Stimulated activated CD4-positive, alpha-beta T cell treated with anti-CD3 and anti-CD28 coated beads, Interleukin-1b, Interleukin-23, amount 100 ng/mL, for 4 hours (primary cell): ENCODE data around the gene DCAF4.
A peak's percentile ranks its signal among the peaks of the same experiment; 100 is the strongest.

Experiments
- DNase-seq, 2 donors: peaks; one replicate each; pipeline ENCODE4 v3.0.0-alpha.2; 2020; ENCODE audit warnings: low read depth in 2 of 2

DCAF4 gene, protein sequence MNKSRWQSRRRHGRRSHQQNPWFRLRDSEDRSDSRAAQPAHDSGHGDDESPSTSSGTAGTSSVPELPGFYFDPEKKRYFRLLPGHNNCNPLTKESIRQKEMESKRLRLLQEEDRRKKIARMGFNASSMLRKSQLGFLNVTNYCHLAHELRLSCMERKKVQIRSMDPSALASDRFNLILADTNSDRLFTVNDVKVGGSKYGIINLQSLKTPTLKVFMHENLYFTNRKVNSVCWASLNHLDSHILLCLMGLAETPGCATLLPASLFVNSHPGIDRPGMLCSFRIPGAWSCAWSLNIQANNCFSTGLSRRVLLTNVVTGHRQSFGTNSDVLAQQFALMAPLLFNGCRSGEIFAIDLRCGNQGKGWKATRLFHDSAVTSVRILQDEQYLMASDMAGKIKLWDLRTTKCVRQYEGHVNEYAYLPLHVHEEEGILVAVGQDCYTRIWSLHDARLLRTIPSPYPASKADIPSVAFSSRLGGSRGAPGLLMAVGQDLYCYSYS

DNA sequence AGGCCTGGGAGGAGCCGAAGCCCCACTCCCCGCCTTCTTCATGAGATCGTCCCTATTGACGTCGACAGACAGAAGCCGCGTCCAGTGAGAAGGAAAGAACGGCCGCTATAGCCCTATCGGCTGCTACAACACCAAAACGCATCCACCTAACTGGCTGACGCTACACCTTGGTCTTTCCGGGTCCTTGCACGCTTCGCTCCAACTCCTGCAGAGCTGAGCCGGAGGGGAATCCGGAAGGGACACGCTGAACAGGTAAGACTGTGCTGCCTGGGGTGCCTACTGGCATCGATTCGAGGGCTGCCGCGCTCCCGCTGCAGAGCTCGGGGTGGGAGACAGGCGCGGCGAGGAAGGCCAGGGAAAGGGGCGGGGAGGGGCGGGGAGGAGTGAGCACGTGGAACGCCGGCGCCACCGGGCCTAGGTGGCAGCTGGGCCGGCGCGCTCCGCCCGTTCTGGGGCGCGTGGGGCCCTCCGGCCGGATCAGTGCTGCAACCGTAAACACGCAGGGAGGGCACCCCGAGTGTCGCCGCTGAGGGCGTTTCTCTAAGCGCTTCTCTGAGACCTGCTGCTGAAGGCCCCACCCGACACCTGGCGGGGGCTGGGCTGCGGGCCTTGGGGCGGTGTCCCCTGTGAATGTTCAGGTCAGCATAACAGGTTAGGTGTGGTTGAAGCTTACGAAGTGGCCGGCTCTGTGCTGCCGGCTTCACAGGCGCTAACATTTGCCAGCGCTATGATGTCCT, at the start of gene DCAF4:
Gene DCAF4, plus strand, starts transcription at position 173 of the 737 bp plus-strand sequence. CDS start 11,515 bp downstream, outside the sequence.
- peak; percentile 63 to 87 for DNase-seq

DNA sequence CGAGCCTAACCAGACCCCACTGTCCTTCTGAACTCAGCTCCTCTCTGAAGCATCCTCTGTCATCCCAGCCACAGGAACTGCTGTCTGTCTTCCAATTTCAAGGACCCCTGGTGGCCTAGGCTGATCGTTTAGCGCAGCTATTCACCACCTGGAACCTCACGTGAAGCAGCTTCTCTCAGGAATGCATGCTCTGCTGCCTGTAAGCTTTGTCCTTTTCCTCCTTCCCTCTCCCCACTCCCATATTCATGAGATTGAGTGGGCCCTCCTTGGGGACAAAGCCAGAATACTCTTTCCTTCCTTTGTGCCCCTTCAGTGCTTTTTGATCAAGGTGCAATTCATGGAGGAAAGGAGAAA, 49.6 kb upstream of the DCAF4 start:
- no peak for DNase-seq

- no peak for DNase-seq
Observed at GRCh38 chr14:72878746-72879145, 47.5 kb upstream of the DCAF4 start.

GRCh38 chr14:72879431-72879830, 46.8 kb upstream of the DCAF4 start:
- DNase-seq = no peak

DNA sequence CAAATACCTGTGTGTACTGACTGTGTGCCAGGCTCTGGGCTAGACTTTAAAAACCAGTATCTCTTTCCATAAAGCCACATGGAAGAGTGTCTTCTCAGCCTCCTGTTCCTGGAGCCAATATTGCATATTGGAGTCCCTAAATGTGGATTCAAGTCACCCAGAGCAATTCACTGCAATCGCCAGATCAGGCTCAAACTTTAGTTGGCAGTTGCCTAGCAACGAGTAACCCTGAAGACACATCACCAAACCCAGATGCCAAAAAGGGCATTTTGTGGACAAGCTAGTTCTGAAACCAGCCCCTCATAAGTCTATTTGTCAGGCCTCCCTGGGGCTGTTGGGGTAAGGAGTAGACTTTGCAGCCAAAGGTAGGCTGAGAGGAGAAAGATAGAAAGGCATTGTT, 46.1 kb upstream of the DCAF4 start:
- DNase-seq = no peak

- no peak for DNase-seq
Observed at GRCh38 chr14:72880820-72881219, 45.4 kb upstream of the DCAF4 start.

DNA sequence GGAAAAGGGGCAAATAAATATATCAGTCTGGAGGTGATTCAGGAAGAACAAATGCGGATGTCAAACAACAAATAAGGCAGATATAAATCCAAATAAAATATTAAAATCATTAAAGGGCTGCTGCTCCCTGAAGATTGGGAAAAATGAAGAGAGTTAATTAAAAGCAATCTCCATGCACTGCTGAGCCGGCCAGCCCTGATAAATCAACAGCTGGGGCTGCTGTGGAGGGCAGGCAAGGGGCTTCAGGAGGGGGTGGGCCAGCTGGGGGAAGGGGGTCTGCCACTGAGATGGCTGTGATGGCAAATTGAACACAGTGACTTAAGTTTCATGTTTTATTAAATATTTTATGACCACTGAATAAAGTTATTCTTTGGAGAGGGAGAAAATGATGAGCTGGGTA, 44.7 kb upstream of the DCAF4 start:
- DNase-seq = no peak

GRCh38 chr14:72882047-72882446, 44.2 kb upstream of the DCAF4 start:
- no peak for DNase-seq

- DNase-seq = no peak
Observed at GRCh38 chr14:72882463-72882862, 43.8 kb upstream of the DCAF4 start.

- DNase-seq = no peak
Observed at GRCh38 chr14:72883109-72883508, 43.2 kb upstream of the DCAF4 start.

DNA sequence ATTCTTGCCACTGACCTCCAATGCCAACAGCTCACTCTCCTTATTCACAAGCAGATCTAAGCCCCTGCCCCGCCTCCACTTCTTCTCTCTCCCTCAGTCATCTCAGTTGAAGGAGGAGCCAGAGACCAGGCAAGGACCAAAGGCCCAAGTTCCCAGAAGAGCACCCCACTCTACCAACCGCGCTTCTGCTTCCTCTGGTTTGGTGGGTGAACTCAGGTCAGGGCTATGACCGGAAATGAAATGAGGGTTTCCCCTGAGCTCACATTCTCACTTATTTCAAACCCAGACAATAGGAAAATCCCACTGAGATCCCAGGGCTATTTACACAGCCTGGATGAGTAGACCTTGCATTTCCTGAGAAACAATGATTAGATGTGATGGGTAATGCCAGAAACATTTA, 42.3 kb upstream of the DCAF4 start:
- DNase-seq = no peak

DNA sequence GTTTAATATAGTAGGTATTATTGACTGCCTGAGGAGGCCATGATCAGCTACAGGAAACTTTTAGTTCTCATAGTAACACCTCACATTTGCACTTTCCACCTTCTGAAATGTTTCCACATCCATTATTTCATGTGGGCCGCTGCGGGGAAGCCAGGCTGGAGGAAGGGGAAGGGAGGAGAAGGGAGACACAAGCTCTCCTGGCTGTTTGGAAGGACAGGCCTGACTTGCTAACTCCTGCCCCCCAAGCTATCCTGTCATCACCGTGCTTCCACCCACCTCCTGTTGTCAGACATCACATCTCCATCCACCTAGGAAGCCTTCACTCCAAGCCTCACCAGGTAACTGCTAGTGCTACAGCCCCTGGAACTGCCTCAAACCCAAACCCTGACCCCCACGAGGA, 41.9 kb upstream of the DCAF4 start:
- no peak for DNase-seq

- DNase-seq = no peak
Observed at GRCh38 chr14:72887514-72887913, 38.8 kb upstream of the DCAF4 start.

GRCh38 chr14:72888192-72888591, 38.1 kb upstream of the DCAF4 start:
- DNase-seq = no peak

DNA sequence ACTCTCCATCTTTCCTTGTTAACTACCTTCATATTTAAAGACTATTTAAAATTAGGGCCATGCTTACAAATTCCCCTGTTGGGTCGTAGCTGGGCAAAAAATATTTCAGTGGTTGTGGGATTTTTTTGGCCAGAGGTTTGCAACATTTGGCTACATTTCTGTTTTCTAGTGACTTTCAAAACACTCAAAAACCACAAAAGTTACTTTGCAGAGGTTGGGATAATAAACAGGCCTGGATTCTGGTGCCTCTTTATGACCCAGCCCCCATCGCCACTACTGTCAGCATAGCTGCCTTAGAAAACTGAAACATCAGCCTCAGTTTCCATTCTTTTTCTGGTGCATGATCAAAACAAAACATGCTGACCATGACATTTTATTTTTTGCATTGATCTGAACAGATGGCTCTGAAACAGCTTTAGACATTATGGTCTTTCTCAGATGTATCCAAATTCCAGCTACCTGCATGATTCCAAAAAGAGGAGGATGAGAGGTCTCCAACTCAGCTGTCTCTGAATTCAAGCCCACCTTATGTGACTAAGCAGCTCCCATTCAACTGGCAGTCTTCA, 37.5 kb upstream of the DCAF4 start:
- no peak for DNase-seq

DNA sequence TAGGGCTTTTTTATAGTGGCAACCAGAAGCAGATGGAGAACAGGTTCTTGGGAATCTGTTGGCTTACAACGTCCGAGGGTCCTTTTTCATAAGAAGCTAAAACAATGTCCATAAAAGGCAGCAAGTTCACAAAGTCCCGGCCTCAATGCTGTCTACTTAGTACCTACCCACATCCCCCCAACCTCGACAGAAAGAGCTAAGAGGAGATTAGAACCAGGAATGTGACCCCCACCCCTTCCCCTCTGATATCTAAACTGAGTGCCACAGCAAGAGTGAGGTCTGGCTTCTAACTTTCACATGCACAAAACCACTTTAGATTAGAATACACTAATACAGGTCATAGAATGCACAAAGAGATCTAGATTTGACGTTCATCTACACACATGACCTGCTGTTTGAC, 36.9 kb upstream of the DCAF4 start:
- DNase-seq = no peak

DNA sequence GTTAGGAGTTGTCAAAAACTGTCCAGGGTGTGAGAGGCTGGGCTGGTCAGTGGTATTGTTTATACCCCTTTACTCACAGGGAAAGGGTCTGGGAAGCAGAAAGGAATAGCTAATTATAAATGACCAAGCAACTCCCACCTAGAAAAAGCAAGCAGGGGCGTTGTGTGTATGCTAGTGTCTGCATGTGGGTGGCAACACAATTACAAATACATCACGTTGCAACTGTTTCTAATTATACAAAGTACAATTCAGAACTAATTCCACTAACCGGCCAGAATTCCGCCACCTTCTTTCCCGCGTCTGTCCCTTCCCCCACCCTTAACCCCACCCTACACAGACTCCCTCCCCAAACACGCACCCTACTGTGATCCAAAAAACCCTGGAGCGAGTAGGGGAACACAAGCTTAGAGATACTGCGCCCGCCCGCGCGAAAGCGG, 34.6 kb upstream of the DCAF4 start:
- DNase-seq = no peak

DNA sequence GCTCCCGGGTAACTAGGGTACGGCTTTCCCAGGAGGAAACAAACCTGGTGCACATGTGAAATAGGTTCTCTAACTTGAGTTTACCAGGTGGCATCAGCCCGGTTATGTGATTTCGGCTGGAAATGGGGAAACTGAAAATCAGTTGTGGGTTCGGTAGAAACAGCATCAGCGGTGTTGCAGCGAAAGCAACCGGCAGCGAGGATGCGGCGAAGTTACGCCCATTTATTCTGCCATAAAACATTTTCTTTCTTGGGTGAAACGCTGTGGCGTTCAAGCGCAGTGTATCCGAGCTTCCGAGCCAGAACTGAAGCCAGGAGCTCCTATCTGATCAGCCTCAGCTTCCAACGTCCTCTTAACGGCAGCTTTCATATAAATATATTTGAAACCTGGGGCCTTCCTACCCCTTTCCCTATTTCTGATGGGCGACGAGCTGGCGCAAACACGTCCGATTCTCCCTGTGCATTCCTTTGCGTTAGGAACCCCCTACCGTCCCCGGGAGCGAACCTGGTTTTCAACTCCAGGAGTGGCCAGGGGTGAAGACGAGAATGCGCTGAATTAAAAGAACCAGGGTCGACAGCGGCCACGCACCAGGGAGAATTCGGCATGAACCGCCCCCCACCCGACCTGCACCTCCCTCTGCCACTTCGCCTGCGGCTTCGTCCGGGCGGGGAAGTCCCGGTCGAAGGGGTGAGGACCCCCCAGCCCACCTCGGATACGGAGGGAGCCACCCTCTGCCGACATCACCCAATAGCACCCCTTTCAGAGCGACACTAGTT, 34.0 kb upstream of the DCAF4 start:
- peak in 1 of 2 donors; percentile 7 for DNase-seq

- peak in 1 of 2 donors; percentile 12 for DNase-seq
Observed at GRCh38 chr14:72892879-72893635, 33.2 kb upstream of the DCAF4 start.

DNA sequence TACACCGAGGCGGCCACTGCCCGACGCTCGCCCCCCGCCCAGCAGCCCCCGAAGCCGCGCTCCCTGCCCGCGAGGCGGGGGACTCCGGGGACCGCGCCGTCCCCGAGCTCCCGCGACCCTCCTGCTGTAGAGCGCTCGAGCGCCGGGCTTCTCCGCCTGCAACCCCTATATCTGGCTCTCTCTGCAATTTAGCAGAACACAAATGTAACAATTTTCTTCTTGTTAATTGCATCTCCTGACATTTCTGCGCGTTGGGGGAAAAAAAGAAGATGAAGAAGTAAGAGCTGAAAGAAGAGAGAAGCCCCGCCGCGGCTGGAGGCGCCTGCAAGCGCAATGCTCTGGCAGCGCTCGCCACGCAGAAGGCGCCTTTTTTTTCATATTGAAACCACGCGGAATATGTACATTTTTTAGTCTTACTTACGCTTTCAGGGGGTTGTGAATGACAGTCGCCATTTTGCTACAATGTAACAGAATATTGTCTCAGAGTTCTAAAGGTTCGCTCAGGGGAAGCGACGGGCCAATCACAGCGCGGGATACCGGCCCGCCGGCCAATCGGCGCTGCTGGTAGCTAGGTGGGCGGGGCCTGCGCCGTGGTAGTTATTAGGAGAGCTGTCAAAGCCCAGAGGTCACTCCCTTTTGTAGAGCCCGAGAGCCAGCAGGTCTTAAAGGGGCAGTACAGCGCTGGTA, 32.5 kb upstream of the DCAF4 start, which contains the start of gene DPF3:
Gene DPF3, minus strand, starts transcription at position 466 of the 687 bp plus-strand sequence. Its CDS starts 13 bp downstream, at position 453.
- DNase-seq = peak; percentile 86 to 91

GRCh38 chr14:72894323-72894622, 32.0 kb upstream of the DCAF4 start:
- DNase-seq = no peak
